HepG2 (cell line): ENCODE data around the gene LCMT2. TPM values are rescaled to one million over a fixed set of nuclear protein-coding genes. Genes with fewer than 3 reads are reported as not detected.

Source experiments
- ATAC-seq: fragments of 200-7000 bp; cut with Tn5 transposase; 3 replicates; pipeline ENCODE4 v1.9.1; 2020; ENCODE audit warnings: mild to moderate bottlenecking, moderate library complexity
- BruUV-seq: library from RNA; stranded (reverse); fragments of 400-500 nt; replicated peaks from 2 replicates; lab custom pipeline; 2021; lab: Mats Ljungman, UMichigan
- CTCF ChIA-PET: fragments of 300-600 bp; formaldehyde crosslinking; extraction: SDS; loops from one replicate; lab custom pipeline; 2021; ENCODE audit warnings: low total read pairs, inconsistent platforms, low intra/inter-chr PET ratio; lab: Yijun Ruan, JAX
- POLR2A ChIA-PET: fragments of 350-600 bp; sonication (Branson Sonifier 250); formaldehyde crosslinking; loops from one replicate; lab custom pipeline; 2020; ENCODE audit warnings: antibody characterized with exemption, inconsistent platforms; lab: Yijun Ruan, JAX
- DNase-seq: peaks from one replicate; pipeline ENCODE4 v3.0.0-alpha.2; 2015; ENCODE audit warnings: low spot score
- FAIRE-seq: peaks from 3 replicates; lab custom pipeline; 2011; peaks lifted over from hg19 to GRCh38; lab: Jason Lieb, UNC
- H2AFZ ChIP-seq: one replicate; pipeline ENCODE4 v1.6.1; 2011; ENCODE audit warnings: low read length, inconsistent platforms
- H3K27ac ChIP-seq: fragments of 300-600 bp; 3 replicates; pipeline ENCODE4 v1.8.0; 2011; ENCODE audit warnings: mixed run types, mild to moderate bottlenecking, mixed read lengths, low read length, inconsistent platforms; ENCODE audit not compliant: insufficient read depth; ENCODE audit errors: extremely low read length
- H3K27me3 ChIP-seq, 2 experiments: fragments of 200-600 bp in 1 of 2; 2 replicates in 1 of 2; 3 replicates in 1 of 2; pipeline versions ENCODE4 v1.6.0 to v1.8.0; 2011; ENCODE audit warnings: low read length in 2 of 2, mild to moderate bottlenecking in 2 of 2, moderate library complexity in 2 of 2, inconsistent platforms in 1 of 2; ENCODE audit not compliant: insufficient read depth in 2 of 2, control insufficient read depth in 1 of 2
- H3K36me3 ChIP-seq, 2 experiments: fragments of 200-600 bp in 1 of 2; replicated peaks in 1 of 2; 2 replicates in 1 of 2; 3 replicates in 1 of 2; pipeline versions ENCODE4 v1.5.1 to v1.8.0; 2011; ENCODE audit warnings: low read length in 2 of 2, inconsistent platforms in 1 of 2; ENCODE audit not compliant: insufficient read depth in 2 of 2, control insufficient read depth in 1 of 2
- H3K4me1 ChIP-seq: 2 replicates; pipeline ENCODE4 v1.5.1; 2012; ENCODE audit warnings: low read length, inconsistent platforms; ENCODE audit not compliant: insufficient read depth
- H3K4me2 ChIP-seq: 2 replicates; pipeline ENCODE4 v1.6.0; 2011; ENCODE audit warnings: low read depth, low read length, inconsistent platforms
- H3K4me3 ChIP-seq, 3 experiments: fragments of 200-600 bp in 1 of 3; sonication (generic), shearing (Covaris generic) in 1 of 3; replicated peaks in 1 of 3; 2 replicates each; pipeline ENCODE4 v1.5.1; 2011 to 2016; ENCODE audit warnings: low read length in 3 of 3, inconsistent platforms in 2 of 3, low read depth in 2 of 3, mild to moderate bottlenecking in 2 of 3, control low read depth in 1 of 3, mixed read lengths in 1 of 3; ENCODE audit not compliant: insufficient read depth in 1 of 3
- H3K79me2 ChIP-seq: one replicate; pipeline ENCODE4 v1.6.1; 2011; ENCODE audit warnings: low read length, inconsistent platforms; ENCODE audit not compliant: insufficient read depth
- H3K9ac ChIP-seq: 2 replicates; pipeline ENCODE4 v1.6.0; 2011; ENCODE audit warnings: mild to moderate bottlenecking, low read depth, low read length, inconsistent platforms; ENCODE audit not compliant: insufficient read depth
- H3K9me3 ChIP-seq: 2 replicates; pipeline ENCODE4 v1.5.1; 2012; ENCODE audit warnings: mild to moderate bottlenecking, low read length
- H4K20me1 ChIP-seq: 2 replicates; pipeline ENCODE4 v1.6.0; 2011; ENCODE audit warnings: inconsistent platforms, mild to moderate bottlenecking, low read length, moderate library complexity; ENCODE audit not compliant: insufficient read depth
- HNF4A ChIP-seq: sonication (generic); formaldehyde crosslinking; IDR thresholded peaks from 2 replicates; pipeline ENCODE4 v1.4.0; 2020; ENCODE audit warnings: missing genetic modification reagents
- HOXA7 ChIP-seq: sonication (generic); formaldehyde crosslinking; IDR thresholded peaks from 2 replicates; pipeline ENCODE4 v1.8.1; 2022; ENCODE audit warnings: mild to moderate bottlenecking, missing genetic modification reagents, moderate library complexity
- PRPF4 ChIP-seq: fragments of 200-400 bp; formaldehyde crosslinking; IDR thresholded peaks from 2 replicates; pipeline ENCODE4 v1.6.1; 2016; ENCODE audit warnings: low read length, low read depth; ENCODE audit not compliant: poor library complexity, severe bottlenecking
- SAP130 ChIP-seq: IDR thresholded peaks from 2 replicates; pipeline ENCODE4 v1.6.1; 2016; ENCODE audit warnings: low read depth
- ZBTB38 ChIP-seq: sonication (generic); formaldehyde crosslinking; IDR thresholded peaks from 2 replicates; pipeline ENCODE4 v1.5.1; 2020; ENCODE audit warnings: mild to moderate bottlenecking, missing genetic modification reagents
- WGBS: methylation state at CpG from one replicate; pipeline ENCODE4 v1.1.6; 2017; ENCODE audit warnings: low lambda C conversion rate; 5-methylcytosine and 5-hydroxymethylcytosine counted together
- in situ Hi-C: cut with HindIII; loops from 2 replicates; pipeline ENCODE4 v1.10.0; 2017; ENCODE audit warnings: low pct_unique_long_range_greater_than_20kb; ENCODE audit not compliant: extremely low pct_ligation_motif_present
- intact Hi-C: fragments of 100-400 bp; cut with micrococcal nuclease; formaldehyde crosslinking; loops from one replicate; pipeline ENCODE4 v1.10.0; 2022; ENCODE audit not compliant: unreplicated experiment
- polyA plus RNA-seq, 8 experiments: library from polyadenylated mRNA; depleted of rRNA in 3 of 8; stranded (reverse) in 7 of 8; unstranded in 1 of 8; fragments of >200 nt; fragmentation: Illumina TruSeq in 4 of 8; extraction: Trizol in 4 of 8; gene quantifications; 2 replicates each; pipeline versions ENCODE4 v1.2.1 to v1.2.3, GENCODE V29; 2011 to 2016; ENCODE audit warnings: low read depth in 4 of 8, missing spikeins in 1 of 8, mixed read lengths in 1 of 8; ENCODE audit not compliant: insufficient read depth in 1 of 8
- total RNA-seq, 5 experiments: library from RNA; depleted of rRNA; stranded (reverse); fragments of >200 nt; fragmentation: Illumina TruSeq; extraction: Trizol; gene quantifications; 2 replicates each; pipeline ENCODE4 v1.2.3, GENCODE V29; 2016; ENCODE audit warnings: low read depth in 1 of 5
- TF ChIP-seq, protein P1 (sequence below): sonication (generic); formaldehyde crosslinking; IDR thresholded peaks from 2 replicates; pipeline ENCODE4 v1.4.0; 2020; ENCODE audit warnings: missing genetic modification reagents, borderline replicate concordance
- TF ChIP-seq, protein P2 (sequence below): IDR thresholded peaks from 2 replicates; pipeline ENCODE4 v1.6.1; 2018; ENCODE audit warnings: missing genetic modification reagents
- TF ChIP-seq, protein P3 (sequence below): IDR thresholded peaks from 2 replicates; pipeline ENCODE4 v1.6.1; 2016; ENCODE audit warnings: low read depth, borderline replicate concordance
- TF ChIP-seq, protein P4 (sequence below): sonication (generic); formaldehyde crosslinking; IDR thresholded peaks from 2 replicates; pipeline ENCODE4 v1.5.0; 2020; ENCODE audit warnings: mild to moderate bottlenecking, missing genetic modification reagents, moderate library complexity

The LCMT2 gene
- total and polyA plus RNA-seq, 2 of the 13 experiments (the other 11 are each of a cell fraction or from before 2014, with no cell fraction given): 6.9 to 9.1 TPM

DNA sequence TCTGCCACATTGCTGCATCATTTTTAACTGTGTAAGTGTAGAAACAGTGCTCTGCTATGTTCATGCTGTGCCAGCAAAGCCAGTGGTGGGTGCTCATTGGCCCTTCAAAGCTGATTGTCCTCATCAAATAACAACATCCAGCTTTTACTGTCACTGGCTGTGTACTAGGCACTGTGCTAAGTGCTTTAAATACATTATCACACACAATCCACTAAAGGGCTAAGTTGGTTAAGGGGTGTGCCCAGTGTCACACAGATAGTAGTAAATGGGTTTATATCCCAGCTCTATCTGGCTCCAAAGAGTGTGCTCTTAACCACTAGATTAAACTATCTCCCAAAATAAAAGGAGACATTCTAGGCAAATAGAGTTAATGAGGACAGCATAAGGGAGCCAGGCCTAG is 48.2 kb upstream of the LCMT2 start (continued):
- TF ChIP-seq, protein P1, sequence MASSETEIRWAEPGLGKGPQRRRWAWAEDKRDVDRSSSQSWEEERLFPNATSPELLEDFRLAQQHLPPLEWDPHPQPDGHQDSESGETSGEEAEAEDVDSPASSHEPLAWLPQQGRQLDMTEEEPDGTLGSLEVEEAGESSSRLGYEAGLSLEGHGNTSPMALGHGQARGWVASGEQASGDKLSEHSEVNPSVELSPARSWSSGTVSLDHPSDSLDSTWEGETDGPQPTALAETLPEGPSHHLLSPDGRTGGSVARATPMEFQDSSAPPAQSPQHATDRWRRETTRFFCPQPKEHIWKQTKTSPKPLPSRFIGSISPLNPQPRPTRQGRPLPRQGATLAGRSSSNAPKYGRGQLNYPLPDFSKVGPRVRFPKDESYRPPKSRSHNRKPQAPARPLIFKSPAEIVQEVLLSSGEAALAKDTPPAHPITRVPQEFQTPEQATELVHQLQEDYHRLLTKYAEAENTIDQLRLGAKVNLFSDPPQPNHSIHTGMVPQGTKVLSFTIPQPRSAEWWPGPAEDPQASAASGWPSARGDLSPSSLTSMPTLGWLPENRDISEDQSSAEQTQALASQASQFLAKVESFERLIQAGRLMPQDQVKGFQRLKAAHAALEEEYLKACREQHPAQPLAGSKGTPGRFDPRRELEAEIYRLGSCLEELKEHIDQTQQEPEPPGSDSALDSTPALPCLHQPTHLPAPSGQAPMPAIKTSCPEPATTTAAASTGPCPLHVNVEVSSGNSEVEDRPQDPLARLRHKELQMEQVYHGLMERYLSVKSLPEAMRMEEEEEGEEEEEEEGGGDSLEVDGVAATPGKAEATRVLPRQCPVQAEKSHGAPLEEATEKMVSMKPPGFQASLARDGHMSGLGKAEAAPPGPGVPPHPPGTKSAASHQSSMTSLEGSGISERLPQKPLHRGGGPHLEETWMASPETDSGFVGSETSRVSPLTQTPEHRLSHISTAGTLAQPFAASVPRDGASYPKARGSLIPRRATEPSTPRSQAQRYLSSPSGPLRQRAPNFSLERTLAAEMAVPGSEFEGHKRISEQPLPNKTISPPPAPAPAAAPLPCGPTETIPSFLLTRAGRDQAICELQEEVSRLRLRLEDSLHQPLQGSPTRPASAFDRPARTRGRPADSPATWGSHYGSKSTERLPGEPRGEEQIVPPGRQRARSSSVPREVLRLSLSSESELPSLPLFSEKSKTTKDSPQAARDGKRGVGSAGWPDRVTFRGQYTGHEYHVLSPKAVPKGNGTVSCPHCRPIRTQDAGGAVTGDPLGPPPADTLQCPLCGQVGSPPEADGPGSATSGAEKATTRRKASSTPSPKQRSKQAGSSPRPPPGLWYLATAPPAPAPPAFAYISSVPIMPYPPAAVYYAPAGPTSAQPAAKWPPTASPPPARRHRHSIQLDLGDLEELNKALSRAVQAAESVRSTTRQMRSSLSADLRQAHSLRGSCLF (CRISPR knock-in tag): no peak
- TF ChIP-seq HOXA7: no peak
- TF ChIP-seq, all 625 proteins: peak for 0

DNA sequence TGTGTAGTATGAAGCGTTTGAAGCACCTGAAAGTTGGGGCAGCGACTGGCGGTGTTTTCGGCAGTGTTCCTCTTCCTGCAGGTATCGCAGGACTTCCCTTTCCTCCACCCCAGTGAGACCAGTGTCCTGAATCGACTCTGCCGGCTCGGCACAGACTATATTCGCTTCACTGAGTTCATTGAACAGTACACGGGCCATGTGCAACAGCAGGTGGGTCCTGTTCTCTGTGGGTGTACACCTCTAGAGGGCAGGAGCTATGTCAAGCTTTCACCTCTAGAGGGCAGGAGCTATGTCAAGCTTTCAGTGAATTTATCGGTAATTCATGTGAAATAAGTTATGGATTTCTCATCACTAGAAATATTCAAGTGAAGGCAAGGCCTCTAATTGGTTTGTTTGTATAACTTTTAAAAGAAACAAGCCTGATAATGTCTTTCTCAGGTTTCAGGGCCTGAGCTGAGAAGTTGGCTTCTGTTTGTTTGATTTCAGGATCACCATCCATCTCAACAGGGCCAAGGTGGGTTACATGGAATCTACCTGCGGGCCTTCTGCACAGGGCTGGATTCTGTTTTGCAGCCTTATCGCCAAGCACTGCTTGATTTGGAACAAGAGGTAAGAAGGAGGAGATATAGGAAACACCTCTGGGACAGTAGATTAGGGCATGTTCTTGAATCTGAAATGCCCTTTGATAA is 45.8 kb upstream of the LCMT2 start:
- no peak overlapping the region for H3K27ac ChIP-seq
- 76% methylated on average over 13 of the region's 13 CpGs for WGBS
- H3K4me1 ChIP-seq: peaks cover 17% of the 10 kb centered on the region
- H3K9me3 ChIP-seq: no peaks in the 10 kb centered on the region
- peaks cover 9 to 39% of the 10 kb centered on the region in 2 experiments for H3K36me3 ChIP-seq
- no TSS peak for BruUV-seq
- peak; percentile 40 for FAIRE-seq
- no peak overlapping the region for H3K4me2 ChIP-seq
- peaks cover 20% of the 10 kb centered on the region for H3K79me2 ChIP-seq
- TF ChIP-seq, protein P2, sequence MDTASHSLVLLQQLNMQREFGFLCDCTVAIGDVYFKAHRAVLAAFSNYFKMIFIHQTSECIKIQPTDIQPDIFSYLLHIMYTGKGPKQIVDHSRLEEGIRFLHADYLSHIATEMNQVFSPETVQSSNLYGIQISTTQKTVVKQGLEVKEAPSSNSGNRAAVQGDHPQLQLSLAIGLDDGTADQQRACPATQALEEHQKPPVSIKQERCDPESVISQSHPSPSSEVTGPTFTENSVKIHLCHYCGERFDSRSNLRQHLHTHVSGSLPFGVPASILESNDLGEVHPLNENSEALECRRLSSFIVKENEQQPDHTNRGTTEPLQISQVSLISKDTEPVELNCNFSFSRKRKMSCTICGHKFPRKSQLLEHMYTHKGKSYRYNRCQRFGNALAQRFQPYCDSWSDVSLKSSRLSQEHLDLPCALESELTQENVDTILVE: no peak
- TF ChIP-seq, protein P3, sequence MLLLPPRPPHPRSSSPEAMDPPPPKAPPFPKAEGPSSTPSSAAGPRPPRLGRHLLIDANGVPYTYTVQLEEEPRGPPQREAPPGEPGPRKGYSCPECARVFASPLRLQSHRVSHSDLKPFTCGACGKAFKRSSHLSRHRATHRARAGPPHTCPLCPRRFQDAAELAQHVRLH (CRISPR knock-in tag): no peak
- TF ChIP-seq HNF4A (CRISPR knock-in tag) (no peak), ZBTB38 (CRISPR knock-in tag) (peak; percentile 55; the same call in 1 of the 2 replicates), PRPF4 (peak; percentile 45), SAP130 (CRISPR knock-in tag) (0 out of 2 replicates have a peak, but pooled peaks have one; percentile 17)
- TF ChIP-seq, protein P4, sequence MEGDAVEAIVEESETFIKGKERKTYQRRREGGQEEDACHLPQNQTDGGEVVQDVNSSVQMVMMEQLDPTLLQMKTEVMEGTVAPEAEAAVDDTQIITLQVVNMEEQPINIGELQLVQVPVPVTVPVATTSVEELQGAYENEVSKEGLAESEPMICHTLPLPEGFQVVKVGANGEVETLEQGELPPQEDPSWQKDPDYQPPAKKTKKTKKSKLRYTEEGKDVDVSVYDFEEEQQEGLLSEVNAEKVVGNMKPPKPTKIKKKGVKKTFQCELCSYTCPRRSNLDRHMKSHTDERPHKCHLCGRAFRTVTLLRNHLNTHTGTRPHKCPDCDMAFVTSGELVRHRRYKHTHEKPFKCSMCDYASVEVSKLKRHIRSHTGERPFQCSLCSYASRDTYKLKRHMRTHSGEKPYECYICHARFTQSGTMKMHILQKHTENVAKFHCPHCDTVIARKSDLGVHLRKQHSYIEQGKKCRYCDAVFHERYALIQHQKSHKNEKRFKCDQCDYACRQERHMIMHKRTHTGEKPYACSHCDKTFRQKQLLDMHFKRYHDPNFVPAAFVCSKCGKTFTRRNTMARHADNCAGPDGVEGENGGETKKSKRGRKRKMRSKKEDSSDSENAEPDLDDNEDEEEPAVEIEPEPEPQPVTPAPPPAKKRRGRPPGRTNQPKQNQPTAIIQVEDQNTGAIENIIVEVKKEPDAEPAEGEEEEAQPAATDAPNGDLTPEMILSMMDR (CRISPR knock-in tag): peak; percentile 68
- TF ChIP-seq, all 625 proteins: peak for 4
- in situ Hi-C loops: no loop called here
- intact Hi-C loops: no loop called here
- Histone ChIP-seq H4K20me1 (0 out of 2 replicates have a peak, but pooled peaks cover 6% of the 10 kb centered on the region), H2AFZ (no peak overlapping the region), H3K4me3 (no peak overlapping the region), H3K9ac (no peak overlapping the region), H3K27me3 (no peaks in the 10 kb centered on the region)
- ATAC-seq: peak; percentile 73
- DNase-seq: peak; percentile 45
- CTCF ChIA-PET: no interaction called here
- POLR2A ChIA-PET: no interaction called here
